NAMALWA (cell line): ENCODE data around the gene PTPN7.
"Not testable (repeated sequence)": the region's sequence is repeated elsewhere in the genome, so short reads cannot be mapped to it uniquely, and the experiment has no call there.

ENCODE experiments used
- DNase-seq: peaks from one replicate; pipeline ENCODE4 v3.0.0-alpha.2; 2015; ENCODE audit warnings: low spot score

The PTPN7 gene

GRCh38 chr1:202160377-202160940, at the start of gene PTPN7:
Gene PTPN7, minus strand, starts transcription at chr1:202160602. Its CDS starts 1,200 bp downstream, at chr1:202159402.
- DNase-seq, result peak; percentile 80

GRCh38 chr1:202208351-202208857, 48.0 kb upstream of the PTPN7 start:
- no peak for DNase-seq

- DNase-seq, result no peak
Observed at GRCh38 chr1:202207292-202207691, 46.9 kb upstream of the PTPN7 start.

- DNase-seq, result no peak
Observed at GRCh38 chr1:202205523-202206190, 45.3 kb upstream of the PTPN7 start.

- DNase-seq, result no peak
Observed at GRCh38 chr1:202204065-202204464, 43.7 kb upstream of the PTPN7 start.

GRCh38 chr1:202203238-202204039, 43.0 kb upstream of the PTPN7 start:
- DNase-seq, result peak; percentile 46

- no peak for DNase-seq
Observed at GRCh38 chr1:202202500-202203168, 42.2 kb upstream of the PTPN7 start.

GRCh38 chr1:202201971-202202370, 41.6 kb upstream of the PTPN7 start:
- no peak for DNase-seq

- no peak for DNase-seq
Observed at GRCh38 chr1:202201266-202201665, 40.9 kb upstream of the PTPN7 start.

- no peak for DNase-seq
Observed at GRCh38 chr1:202200669-202201068, 40.3 kb upstream of the PTPN7 start.

- DNase-seq, result no peak
Observed at GRCh38 chr1:202200112-202200548, 39.7 kb upstream of the PTPN7 start.

GRCh38 chr1:202199040-202199889, 38.9 kb upstream of the PTPN7 start:
- no peak for DNase-seq

- no peak for DNase-seq
Observed at GRCh38 chr1:202198366-202198724, 37.9 kb upstream of the PTPN7 start.

- DNase-seq, result no peak
Observed at GRCh38 chr1:202197653-202198365, 37.4 kb upstream of the PTPN7 start.

GRCh38 chr1:202194328-202194648, 33.9 kb upstream of the PTPN7 start:
- DNase-seq, result no peak

- DNase-seq, result no peak
Observed at GRCh38 chr1:202193614-202194327, 33.4 kb upstream of the PTPN7 start, which contains the start of gene LGR6. Gene LGR6, plus strand, starts transcription at chr1:202193799. Its CDS starts 191 bp downstream, at chr1:202193990.

- peak; percentile 78 for DNase-seq
Observed at GRCh38 chr1:202192770-202193613, 32.6 kb upstream of the PTPN7 start.

- DNase-seq, result not testable (repeated sequence)
Observed at GRCh38 chr1:202191391-202191790, 31.0 kb upstream of the PTPN7 start.
